Uterus (tissue), 4 donors: ENCODE measurements around the gene SLC7A4. TPM values are rescaled to one million over a fixed set of nuclear protein-coding genes. Genes with fewer than 3 reads are reported as not detected.

Source experiments
- DNase-seq, 2 donors: peaks; one replicate each; pipeline ENCODE4 v3.0.0-alpha.2; 2019 to 2020
- H3K27ac ChIP-seq, 2 donors: fragments of 200-600 bp; sonication (generic); 1 replicate in 1 of 2; 2 replicates in 1 of 2; pipeline ENCODE4 v1.5.1; 2016 to 2018
- H3K27me3 ChIP-seq, 2 donors: fragments of 200-600 bp; sonication (generic); one replicate each; pipeline ENCODE4 v1.5.1; 2018 to 2019; ENCODE audit warnings: control low read depth in 1 of 2
- H3K36me3 ChIP-seq, 2 donors: fragments of 200-600 bp; sonication (generic); one replicate each; pipeline ENCODE4 v1.5.1; 2019; ENCODE audit warnings: control low read depth in 1 of 2
- H3K4me1 ChIP-seq, 2 donors: fragments of 200-600 bp; sonication (generic); one replicate each; pipeline ENCODE4 v1.5.1; 2018 to 2019; ENCODE audit warnings: control low read depth in 1 of 2
- H3K4me3 ChIP-seq, 2 donors: fragments of 200-600 bp; sonication (generic); 1 replicate in 1 of 2; 2 replicates in 1 of 2; pipeline ENCODE4 v1.5.1; 2018 to 2019; ENCODE audit warnings: mild to moderate bottlenecking in 1 of 2
- H3K9me3 ChIP-seq, 2 donors: fragments of 200-600 bp; sonication (generic); one replicate each; pipeline ENCODE4 v1.5.1; 2019; ENCODE audit warnings: control low read depth in 1 of 2
- CTCF ChIP-seq, 4 experiments: fragments of 200-600 bp in 2 of 4; fragments of 450-650 bp in 2 of 4; sonication (generic) in 2 of 4; IDR thresholded peaks; one replicate each; pipeline ENCODE4 v1.5.1; 2016 to 2019; ENCODE audit warnings: antibody characterized with exemption in 4 of 4, mild to moderate bottlenecking in 2 of 4, moderate library complexity in 1 of 4
- POLR2A ChIP-seq, 2 donors: fragments of 450-650 bp; IDR thresholded peaks; one replicate each; pipeline ENCODE4 v1.6.1; 2016; ENCODE audit warnings: antibody characterized with exemption in 2 of 2, mild to moderate bottlenecking in 1 of 2, moderate library complexity in 1 of 2
- intact Hi-C: fragments of 100-400 bp; cut with DNase I; formaldehyde crosslinking; loops from one replicate; pipeline ENCODE4 v1.15.1; 2023; ENCODE audit warnings: low total_unique reads
- total RNA-seq, 4 donors: library from RNA; depleted of rRNA in 3 of 4; stranded (reverse); fragments of >200 nt in 3 of 4; gene quantifications; one replicate each; pipeline versions ENCODE4 v1.1.0 to v1.2.4, GENCODE V29; 2014 to 2023
- donor health status: DM: yes; HTN: yes; CAD: no.

SLC7A4 gene
- total RNA-seq, 4 donors from 2014 or later = 0.35 to 7.9 (median 0.43) TPM; not detected in 1

- no peak for TF ChIP-seq CTCF (IDR thresholded peaks at IDR 0.05)
- no peaks in the 10 kb centered on the region for H3K36me3 ChIP-seq
- no peak overlapping the region for H3K27ac ChIP-seq
- no peak overlapping the region for H3K4me3 ChIP-seq
- peaks cover 0 to 7% of the 10 kb centered on the region in 2 donors for H3K4me1 ChIP-seq
- H3K9me3 ChIP-seq = no peaks in the 10 kb centered on the region
- intact Hi-C loops = no loop called here
- H3K27me3 ChIP-seq = no peaks in the 10 kb centered on the region
- no peak for DNase-seq
These were observed 2.3 kb downstream of the SLC7A4 start for GRCh38 chr22:21030032-21030431.

GRCh38 chr22:21029486-21030025, 2.8 kb downstream of the SLC7A4 start:
- no peak overlapping the region for H3K4me3 ChIP-seq
- H3K36me3 ChIP-seq = no peaks in the 10 kb centered on the region
- TF ChIP-seq CTCF (IDR thresholded peaks at IDR 0.05) = no peak
- no peak for TF ChIP-seq POLR2A (IDR thresholded peaks at IDR 0.05)
- no peaks in the 10 kb centered on the region for H3K9me3 ChIP-seq
- peaks cover 0 to 7% of the 10 kb centered on the region in 2 donors for H3K4me1 ChIP-seq
- DNase-seq = no peak
- H3K27ac ChIP-seq = no peak overlapping the region
- no peaks in the 10 kb centered on the region for H3K27me3 ChIP-seq
- intact Hi-C loops = no loop called here

GRCh38 chr22:21028277-21029251, 3.8 kb downstream of the SLC7A4 start:
- TF ChIP-seq POLR2A (IDR thresholded peaks at IDR 0.05) = no peak
- intact Hi-C loops = no loop called here

GRCh38 chr22:21026783-21027692, 5.3 kb downstream of the SLC7A4 start:
- peak in 1 of 2 donors; percentile 37 for DNase-seq
- Histone ChIP-seq H3K9me3 (no peaks in the 10 kb centered on the region), H3K27ac (no peak overlapping the region), H3K27me3 (no peaks in the 10 kb centered on the region), H3K4me3 (no peak overlapping the region), H3K4me1 (peaks cover 0 to 1% of the 10 kb centered on the region in 2 donors), H3K36me3 (no peaks in the 10 kb centered on the region)
- intact Hi-C loops = no loop called here
- TF ChIP-seq POLR2A (IDR thresholded peaks at IDR 0.05) (no peak), CTCF (IDR thresholded peaks at IDR 0.05) (no peak)

More at GRCh38 chr22:21028277-21029251, 3.8 kb downstream of the SLC7A4 start:
- H3K4me1 ChIP-seq = peaks cover 0 to 7% of the 10 kb centered on the region in 2 donors
- H3K27me3 ChIP-seq = no peaks in the 10 kb centered on the region
- no peak overlapping the region for H3K27ac ChIP-seq
- no peaks in the 10 kb centered on the region for H3K36me3 ChIP-seq
- no peak for DNase-seq
- no peak overlapping the region for H3K4me3 ChIP-seq
- no peaks in the 10 kb centered on the region for H3K9me3 ChIP-seq
